Stimulated activated CD8-positive, alpha-beta memory T cell treated with anti-CD3 and anti-CD28 coated beads, Interleukin-7, amount 100 ng/mL, for 1 hour (primary cell): ENCODE results near the gene SSTR5.

Experiments
- DNase-seq, 2 donors: peaks; one replicate each; pipeline ENCODE4 v3.0.0-alpha.2; 2020; ENCODE audit warnings: low read depth in 2 of 2

The SSTR5 gene

DNA sequence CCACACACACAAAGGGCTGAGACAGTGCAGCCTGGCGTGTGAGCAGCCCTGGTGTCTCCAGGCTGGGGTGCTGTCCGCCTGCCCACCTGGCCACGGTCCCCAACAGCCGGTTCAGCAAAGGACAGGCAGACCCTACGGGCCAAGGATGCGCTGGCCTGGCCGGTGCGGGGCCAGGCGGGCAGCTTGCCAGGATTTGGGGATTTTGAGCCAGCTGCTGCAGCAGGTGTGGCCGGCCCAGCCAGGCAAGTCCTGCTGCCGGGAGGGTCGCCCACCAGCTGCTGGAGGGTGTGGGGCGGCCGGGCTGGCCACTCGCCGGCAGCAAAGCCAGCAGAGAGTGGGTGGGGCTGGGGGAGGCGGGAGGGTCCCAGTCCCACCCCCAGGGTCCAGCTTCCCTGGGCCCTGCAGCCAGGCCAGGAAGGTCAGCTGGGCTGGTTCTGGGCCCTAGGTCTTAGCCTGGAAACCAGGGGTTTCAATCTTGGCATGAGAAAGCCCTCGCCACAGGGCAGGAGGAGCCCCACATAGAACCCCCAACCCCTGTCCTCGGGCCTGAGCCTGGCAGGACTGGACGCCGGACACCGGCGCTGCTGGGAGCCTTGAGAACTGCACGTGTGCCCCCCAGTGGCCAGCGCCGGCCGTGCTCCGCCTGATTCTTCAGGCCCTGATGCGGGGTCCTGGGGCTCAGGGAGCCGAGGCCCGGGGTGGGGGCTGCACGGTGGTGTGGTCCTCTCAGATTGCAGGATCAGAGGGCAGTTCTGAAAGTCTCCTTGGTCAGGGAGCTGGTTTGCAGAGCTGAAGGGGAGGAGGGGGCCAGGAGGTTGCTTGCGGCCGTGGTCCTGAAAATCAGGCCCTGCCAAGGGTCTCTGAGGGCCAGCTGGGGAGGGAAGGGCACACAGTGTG, 17.6 kb upstream of the SSTR5 start:
- peak in 1 of 2 donors; percentile 15 for DNase-seq

DNA sequence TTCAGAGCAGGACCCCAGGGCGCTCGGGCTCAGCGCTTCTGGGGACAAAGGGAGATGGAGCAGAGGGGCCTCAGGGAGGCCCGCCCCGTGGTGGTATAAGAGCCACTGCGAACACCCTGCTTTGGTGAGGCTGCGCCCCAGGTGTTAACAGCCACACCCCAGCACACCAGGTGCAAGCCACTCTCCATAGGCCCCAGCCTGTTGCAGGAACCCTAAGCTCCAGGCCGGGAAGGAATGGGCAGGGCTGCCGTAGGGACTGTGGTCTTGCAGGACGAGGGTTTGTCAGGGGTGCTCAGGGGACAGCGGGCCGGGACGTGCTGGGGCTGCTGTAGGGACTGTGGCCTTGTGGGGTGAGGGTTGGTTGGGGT, 17.0 kb upstream of the SSTR5 start:
- no peak for DNase-seq

DNA sequence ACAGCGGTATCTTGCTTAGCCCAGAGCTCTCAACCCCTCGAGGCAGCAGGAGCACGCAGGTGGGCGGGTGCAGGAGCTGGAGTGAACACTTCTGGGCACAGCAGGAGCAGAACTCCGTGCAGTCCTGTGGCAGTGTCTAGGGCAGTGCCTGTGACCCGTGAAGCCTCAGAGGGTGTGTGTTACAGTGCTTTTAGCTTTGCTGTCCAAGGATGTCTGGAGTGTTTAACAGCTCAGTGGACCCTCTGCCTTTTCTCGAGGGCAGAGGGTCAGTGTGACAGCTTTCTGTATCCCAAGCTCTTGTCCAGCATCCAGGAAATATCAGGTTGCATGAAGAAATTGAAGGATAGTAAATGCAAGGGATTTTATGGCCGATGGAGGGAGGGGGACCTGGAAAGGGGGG, 16.4 kb upstream of the SSTR5 start:
- DNase-seq = no peak

DNA sequence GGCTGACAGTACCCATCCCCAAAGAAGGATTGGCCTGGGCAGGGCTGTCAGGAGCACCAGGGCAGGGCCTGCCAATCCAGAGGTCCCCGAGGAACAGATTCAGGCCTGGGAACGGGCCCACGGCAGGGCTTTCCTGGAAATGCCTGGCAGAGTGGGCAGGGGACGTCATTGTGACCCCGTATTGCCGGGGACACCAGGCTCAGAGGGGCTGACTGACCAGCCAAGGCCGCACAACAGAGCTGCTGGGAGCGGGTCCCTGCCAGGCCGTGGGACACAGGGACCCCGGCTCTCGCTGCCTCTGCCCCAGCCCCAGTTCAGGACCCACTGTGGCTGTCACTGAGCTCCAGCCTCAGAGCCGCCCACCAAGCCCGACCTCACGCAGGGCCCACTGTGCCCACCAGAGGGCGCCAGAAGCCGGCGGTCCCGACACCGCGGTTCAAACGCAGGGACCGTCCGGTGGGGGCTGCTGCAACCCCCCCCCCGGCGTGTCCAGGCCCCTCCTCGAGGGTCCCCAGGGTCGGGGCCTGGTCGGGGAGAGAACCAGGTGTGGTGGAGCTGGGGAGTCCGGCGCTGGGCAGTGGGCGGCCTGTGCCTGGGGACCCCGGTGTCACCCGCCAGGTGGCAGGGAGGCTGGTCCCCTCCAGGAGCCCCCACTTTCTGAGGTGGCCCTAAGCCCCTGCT, 15.2 kb upstream of the SSTR5 start:
- DNase-seq = peak; percentile 25 to 52

DNA sequence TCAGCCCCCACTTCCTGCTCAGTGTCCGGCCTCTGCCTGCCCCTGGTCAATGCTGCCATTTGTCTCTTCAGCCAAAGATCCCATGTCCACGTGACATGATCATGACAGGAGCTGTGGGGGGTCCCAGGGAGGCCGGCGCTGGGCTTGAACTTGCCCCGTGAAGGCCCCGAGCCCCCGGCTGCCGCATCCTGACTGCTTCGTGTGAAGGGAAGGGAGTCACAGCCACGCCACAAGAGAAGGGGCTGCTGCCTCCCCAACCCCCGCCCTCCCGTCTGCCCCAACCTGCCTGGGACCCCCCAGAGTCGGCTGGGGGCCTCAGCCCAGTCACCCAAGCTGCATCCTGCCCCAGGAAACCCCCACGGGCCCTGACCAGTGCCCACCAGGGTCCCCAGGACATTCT, 14.3 kb upstream of the SSTR5 start:
- DNase-seq = no peak

DNA sequence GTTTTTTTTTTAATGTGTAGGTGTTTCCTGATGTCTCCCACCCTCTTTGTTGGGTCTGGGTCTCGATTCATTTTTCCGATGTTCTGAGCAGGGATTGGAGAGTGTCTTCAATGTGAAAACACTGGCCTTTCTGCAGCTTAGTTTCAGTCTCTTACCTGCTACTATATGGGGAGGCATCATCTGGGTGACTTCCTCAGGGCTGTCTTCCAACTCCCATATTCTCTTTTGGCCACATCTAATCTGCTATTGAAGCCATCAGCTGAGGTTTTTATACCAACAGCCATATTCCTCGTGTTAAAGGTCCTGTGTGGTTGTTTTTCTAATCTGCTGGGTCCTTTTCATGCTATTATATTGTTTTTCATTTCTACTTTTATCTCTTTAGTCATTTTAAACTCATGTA, 13.2 kb upstream of the SSTR5 start:
- no peak for DNase-seq

DNA sequence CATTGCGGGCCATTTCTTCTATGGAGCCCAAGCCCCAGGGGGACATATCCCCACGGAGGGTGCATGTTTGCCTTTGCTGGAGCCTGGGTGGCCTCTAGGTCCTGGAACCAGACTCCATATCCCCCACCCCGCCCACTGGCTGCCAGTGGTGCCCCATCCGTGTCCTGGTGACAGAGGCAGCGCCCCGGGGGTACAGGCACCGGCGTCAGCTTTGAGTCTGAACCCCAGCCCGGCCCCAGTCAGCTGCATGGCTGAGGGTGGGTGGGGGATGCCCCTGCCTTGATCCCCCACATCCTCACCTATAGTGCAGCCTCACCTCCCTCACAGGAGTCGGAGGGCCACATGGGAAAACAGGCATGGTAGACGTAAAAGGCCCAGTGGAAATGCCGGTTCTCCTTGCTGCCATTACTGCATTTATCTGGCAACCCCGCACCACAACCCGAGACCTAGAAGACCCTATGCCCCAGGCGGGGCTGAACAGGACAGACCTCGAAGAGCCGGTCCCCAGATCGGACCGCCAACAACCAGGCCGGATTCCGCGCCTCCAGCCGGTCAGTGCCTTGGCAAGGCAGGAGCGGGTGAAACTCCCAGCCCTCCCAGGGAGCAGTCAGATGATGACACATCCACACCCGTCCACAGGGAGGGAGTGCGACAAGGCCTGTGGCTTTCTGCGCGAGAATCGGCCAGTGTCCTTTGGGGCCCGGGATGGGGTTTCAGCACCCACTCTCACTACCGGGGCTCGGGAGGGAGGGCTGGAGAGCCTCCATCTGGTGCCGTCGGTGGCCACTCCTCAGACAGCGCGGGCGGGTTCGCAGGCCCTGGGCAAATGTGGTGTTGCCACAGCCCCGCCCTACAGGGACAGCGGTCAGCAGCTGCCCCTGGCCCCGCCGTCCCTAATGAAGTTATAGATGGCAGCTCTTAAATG, 11.9 kb upstream of the SSTR5 start:
- DNase-seq = no peak

DNA sequence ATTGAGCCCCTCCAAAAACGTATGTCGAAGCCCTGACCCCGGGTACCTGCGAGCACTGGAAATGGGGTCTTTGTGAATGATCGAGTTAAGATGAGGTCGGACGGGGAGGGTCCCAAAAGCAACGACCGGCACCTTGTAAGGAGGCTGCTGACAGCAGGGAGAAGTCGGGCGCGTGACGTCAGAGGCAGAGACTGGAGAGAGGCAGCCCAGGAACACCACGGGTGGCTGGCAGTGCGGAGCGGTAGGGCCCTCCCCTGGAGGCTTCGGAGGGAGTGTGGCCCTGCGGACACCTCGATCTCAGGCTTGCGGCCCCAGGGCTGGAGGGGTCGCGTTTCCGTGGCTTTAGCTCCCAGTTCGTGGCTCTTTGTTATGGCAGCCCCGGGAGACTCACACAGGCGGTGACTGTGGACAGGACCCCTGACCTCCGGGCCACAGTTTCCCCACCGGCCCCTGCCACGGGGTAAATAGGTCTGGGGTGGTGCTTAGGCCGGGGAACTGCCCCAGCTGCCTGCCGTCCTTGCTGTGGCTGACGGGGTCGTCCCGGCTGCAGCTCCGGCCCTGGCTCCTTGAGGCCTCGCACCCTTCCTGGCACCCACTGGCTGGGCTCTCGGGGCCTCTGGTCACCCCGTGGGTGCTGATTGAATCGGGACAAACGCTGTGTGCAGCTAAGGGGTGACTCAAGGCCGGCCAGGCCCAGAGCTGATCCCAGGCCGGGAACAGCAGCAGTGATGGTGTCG, 10.6 kb upstream of the SSTR5 start:
- DNase-seq = no peak

DNA sequence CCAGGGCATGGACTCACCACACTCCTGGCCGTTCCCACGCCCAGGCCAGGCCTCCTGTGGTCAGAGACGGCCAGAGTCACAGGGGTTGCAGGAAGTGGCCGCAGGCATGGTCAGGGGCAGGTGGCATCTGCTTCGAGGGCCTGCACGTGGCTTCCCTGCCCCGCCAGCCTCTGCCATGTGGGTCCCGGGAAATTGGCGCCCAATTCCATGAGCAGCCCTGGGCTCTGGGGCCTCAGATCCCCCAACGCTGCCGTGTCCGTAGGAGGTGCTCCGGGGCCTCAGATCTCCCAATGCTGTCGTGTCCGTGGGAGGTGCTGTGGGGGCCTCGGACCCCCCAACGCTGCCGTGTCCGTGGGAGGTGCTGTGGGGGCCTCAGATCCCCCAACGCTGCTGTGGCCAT, 9.7 kb upstream of the SSTR5 start:
- DNase-seq = no peak

DNA sequence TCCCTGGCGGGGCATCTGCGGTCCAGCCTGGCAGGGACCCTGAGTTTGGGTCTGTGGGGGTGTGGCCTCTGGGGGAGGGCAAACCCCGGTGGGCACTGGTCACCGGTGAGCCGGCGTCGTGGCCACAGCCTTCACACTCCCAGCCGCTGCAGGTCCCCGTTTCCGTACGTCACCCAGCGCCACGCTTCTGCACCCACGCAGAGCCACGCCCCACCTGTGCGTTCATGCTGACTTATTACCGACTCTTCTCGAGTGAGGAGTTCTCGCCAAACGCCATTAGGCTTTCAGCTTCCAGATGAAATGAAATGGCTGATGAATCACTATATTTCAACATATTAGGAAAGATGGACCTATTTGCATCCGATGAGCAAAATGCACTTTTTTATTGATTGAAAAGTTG, 8.8 kb upstream of the SSTR5 start:
- no peak for DNase-seq

DNA sequence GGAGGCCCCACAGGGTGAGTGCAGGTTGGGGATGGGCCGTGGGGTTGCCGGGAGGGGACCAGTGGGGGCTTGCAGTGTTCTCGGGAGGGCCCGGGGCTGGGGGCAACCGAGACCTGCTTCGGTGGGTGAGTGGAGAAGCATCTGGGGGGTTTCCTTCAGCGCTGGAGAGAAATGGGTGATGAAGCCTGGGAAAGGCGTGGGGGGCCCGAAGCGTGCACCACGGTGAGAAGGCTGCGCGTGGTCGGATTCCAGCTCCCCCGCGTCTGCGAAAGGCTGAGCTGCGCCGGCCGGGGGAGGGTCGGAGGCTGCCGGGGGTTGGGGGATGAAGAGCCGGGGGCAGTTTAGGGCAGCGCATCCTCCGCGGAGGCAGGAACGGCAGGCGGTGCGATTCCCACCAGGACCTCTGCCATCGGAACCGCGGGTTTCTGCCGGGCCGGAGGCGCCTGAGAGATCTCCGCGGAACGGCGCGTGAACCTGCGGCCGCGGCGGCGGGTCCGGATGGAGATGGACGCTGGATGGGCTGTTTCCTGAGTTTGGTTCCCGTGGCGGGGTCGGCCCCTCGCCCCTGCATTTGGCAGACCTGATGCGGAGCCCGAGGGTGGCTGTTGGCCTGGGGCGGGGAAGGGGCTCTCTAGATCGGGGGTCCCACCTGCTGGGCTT, 6.9 kb upstream of the SSTR5 start:
- DNase-seq = no peak

DNA sequence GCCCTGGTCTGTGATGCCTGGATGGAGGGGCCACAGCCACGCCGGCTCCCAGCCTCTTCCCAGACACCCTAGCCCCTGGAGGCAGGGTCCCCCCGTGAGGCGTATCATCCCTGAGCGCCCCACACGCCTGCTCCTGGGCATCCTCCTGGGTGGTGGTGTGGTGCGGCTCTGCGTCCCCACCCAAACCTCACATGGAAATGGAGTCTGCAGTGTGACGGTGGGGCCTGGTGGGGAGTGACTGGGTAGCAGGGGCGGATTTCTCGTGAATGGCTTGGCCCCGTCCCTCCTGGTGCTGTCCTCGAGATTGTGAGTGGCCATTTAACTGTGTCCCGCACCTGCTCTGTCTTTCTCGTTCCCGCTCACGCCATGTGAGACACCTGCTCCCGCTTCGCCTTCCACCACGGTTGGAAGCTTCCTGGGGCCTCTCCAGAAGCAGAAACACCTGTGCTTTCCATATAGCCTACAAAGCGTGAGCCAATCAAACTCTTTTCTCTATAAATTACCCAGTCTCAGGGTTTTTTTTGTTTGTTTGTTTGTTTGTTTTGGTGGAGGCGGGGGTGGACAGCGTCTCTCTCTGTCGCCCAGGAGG, 5.9 kb upstream of the SSTR5 start:
- no peak for DNase-seq

DNA sequence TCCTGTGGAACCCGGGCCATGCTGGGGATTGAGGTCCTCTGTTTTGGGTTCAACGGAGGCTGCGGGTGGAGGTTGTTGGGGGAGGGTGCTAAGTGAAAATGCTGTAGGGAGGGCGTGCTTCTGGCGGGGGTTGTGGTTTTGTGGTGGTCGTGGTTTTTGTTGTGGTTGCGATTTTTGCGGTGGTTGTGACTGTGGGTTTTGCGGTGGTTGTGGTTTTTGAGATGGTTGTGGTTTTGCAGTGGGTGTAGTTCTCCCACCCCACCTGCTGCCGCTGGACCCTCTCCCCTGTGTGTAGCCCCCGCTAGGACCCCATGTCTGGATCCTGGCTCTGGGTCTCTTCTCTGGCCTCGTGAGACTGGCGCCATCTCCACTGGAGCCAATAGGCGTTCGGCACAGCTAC, 4.9 kb upstream of the SSTR5 start:
- no peak for DNase-seq

DNA sequence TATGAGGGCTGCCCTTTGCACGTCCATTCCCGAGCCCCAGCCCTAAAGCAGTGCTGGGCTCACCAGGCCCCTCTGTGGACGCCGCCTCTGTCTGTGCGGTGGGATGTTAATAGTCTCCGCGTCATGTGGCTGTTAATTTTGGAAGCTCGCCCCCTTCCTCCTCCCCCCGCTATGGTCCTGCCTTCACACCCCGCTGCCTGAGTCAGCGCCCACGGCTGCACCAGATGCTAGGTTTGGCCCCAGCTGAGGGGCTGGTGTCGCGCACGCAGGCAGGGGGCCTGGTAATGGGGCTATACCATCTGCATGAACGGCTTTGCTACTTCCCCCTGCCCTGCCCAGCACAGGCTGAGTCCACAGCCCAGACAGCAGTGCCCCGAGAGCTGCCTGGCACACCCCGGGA, 4.1 kb upstream of the SSTR5 start:
- no peak for DNase-seq

DNA sequence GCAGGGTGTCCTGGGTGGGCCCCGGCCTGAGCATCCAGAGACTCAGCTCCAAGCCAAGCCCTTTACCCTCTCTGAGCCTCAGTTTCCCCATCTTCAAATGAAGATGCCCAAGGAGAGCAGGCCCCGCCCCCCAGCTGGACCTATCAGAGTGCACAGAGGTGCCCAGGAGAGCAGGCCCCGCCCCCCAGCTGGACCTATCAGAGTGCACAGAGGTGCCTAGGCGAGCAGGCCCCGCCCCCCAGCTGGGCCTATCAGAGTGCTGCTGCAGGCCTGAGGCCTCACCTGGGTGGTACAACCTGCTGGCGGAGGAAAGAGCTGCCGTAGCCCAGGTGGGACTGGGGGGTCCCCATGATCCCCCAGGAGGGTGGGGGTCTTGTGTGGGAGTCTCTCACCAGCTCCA, 3.4 kb upstream of the SSTR5 start:
- no peak for DNase-seq

DNA sequence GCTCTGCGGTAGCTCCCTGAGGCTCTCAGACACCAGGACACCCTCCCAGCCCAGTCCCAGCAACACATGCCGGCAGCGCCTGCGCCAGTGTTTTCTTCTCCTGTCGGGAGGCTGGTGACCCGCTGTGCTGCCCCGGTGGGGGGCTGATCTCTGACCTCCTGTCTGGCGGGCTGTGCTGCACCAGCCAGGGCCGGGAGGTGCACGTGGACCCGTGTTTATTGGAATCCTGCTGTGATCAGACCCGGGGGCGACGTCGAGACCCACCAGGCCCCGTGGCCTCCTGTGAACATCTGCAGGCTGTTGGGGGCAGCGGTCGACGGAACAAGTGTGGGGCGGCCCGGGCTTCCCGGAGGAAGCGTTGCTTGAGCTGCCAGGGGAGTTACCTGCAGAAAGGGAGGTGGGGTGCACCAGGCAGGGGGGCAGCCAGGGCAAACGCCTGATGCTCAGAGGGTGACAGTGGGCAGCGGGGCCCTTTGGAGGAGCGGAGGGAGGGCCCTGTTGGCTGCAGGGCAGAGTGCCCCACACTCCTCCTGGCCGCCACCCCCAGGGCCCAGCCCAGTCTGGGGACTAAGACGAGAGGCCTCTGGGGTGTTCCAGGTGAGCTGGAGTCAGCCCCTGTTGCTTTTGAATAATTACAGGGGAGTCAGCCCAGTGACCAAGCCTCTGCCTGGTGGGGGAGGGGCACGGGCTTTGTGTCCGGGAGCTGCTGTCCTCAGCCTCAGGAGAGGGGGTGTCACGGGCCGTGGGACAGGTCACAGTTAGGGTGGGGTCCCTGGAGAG, 2.3 kb upstream of the SSTR5 start:
- DNase-seq = no peak

DNA sequence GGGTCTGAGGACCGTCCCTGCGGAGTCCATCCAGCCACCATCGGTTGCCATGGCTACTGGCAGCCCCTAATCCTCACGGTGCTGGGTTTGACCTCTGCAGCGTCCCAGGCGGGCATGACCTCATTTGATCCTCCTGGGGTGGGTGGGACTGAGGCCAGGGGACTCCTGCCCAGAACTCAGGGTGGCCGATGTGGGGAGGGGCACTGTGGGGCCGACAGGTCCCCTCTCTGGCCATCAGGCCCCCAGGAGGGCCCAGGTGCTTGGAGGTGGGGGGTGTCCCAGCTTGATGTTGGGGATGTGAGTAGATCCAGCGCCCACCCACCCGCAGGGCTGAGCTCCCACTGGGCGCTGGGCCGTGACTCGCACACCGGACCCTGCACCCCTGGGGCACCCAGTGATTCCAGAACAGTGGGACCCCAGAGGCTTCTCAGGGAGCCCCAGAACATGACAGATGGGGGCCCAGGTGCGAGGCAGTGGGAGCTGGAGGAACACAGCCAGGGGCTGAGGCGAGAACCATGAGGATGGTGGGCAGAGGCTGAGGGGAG, 1.6 kb upstream of the SSTR5 start:
- DNase-seq = no peak

DNA sequence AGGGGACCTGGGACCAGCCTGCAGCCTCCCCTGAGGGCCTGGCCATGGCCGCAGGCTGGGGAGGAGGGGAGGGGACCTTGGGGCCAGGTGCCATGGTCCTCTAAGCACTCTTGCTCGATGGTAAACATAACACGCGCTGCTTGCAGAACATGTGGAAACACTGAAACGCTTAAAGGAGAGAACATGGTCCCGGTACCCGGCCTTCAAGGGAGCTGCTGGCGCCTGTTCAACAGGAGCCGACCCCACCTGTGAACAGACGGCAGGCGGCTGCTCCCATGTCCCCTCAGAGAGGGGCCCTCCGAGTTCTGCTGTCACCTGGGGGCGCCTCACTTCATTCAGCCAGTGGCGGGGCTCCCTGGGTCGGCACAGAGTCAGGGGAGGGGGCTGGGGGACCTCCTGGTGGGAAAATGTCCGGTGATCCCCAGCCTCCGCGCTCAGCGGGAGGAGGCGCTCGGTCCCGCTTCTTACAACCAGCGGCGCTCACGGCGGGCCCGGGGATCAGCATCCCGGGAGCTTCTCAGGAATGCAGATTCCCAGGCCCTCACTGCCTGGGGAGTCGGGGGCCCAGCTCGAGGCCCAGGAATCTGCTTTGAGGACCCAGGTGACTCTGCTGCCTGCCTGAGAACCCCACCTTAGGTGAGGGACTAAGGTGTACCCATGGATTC, 854 bp upstream of the SSTR5 start:
- DNase-seq = no peak

DNA sequence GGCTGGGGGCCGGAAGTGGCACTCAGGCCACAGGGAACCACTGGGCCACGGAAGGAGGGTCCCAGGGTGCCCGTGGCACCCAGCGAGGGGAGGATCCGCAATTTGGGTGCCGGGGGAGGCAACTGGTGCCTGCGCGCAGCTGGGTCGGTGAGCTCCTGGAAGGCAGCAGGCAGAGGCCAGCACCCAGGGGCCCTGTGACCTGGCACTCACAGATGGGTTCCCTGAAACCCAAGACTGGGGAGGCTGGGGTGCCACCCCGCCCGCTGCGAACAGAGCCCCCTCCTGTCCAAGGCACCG, 663 bp downstream of the SSTR5 start:
- no peak for DNase-seq
